OCI-LY3 (cell line): ENCODE data around the gene ASTN2.

Experiments used
- H2AFZ ChIP-seq: fragments of 200-600, 300-600 bp; shearing (Covaris generic); 2 replicates; pipeline ENCODE4 v1.6.0; 2014; ENCODE audit warnings: antibody characterized with exemption, low read depth, low read length
- H3K27ac ChIP-seq: fragments of 200-600, 300-600 bp; sonication (generic); 2 replicates; pipeline ENCODE4 v1.5.1; 2014; ENCODE audit warnings: mild to moderate bottlenecking, low read length, moderate library complexity, mixed read lengths
- H3K27me3 ChIP-seq: fragments of 200-600, 300-600 bp; sonication (generic); 2 replicates; pipeline ENCODE4 v1.6.1; 2014; ENCODE audit warnings: low read depth, low read length, mixed read lengths
- H3K36me3 ChIP-seq: fragments of 200-600, 300-600 bp; sonication (generic); replicated peaks from 2 replicates; pipeline ENCODE3; 2014; ENCODE audit warnings: low read depth, low read length, mixed read lengths
- H3K4me1 ChIP-seq: fragments of 300-600, 200-600 bp; sonication (generic); 2 replicates; pipeline ENCODE4 v1.6.1; 2014; ENCODE audit warnings: low read length, mixed read lengths
- H3K4me2 ChIP-seq: fragments of 200-600, 300-600 bp; sonication (generic); 2 replicates; pipeline ENCODE4 v1.6.1; 2014; ENCODE audit warnings: low read length, mixed read lengths
- H3K4me3 ChIP-seq: fragments of 300-600, 200-600 bp; sonication (generic); 2 replicates; pipeline ENCODE4 v1.5.1; 2014; ENCODE audit warnings: antibody characterized with exemption, mild to moderate bottlenecking, low read length, moderate library complexity
- H3K79me2 ChIP-seq: fragments of 300-600, 200-600 bp; shearing (Covaris generic); 2 replicates; pipeline ENCODE4 v1.6.1; 2014; ENCODE audit warnings: mild to moderate bottlenecking, low read length, mixed read lengths
- H3K9ac ChIP-seq: fragments of 300-600, 200-600 bp; shearing (Covaris generic); 2 replicates; pipeline ENCODE4 v1.6.0; 2014; ENCODE audit warnings: mild to moderate bottlenecking, low read length, moderate library complexity
- H3K9me3 ChIP-seq: fragments of 200-600, 300-600 bp; shearing (Covaris generic); 2 replicates; pipeline ENCODE4 v1.6.1; 2014; ENCODE audit warnings: low read length, mixed read lengths; ENCODE audit not compliant: insufficient read depth
- H4K20me1 ChIP-seq: fragments of 200-600, 300-600 bp; sonication (generic); 2 replicates; pipeline ENCODE4 v1.6.1; 2016; ENCODE audit warnings: low read length, mixed read lengths; ENCODE audit not compliant: insufficient read depth
- EZH2phosphoT487 ChIP-seq: fragments of 200-600 bp; shearing (Covaris generic); IDR thresholded peaks from 2 replicates; pipeline ENCODE4 v1.6.1; 2018; ENCODE audit warnings: antibody characterized with exemption, mixed run types, low read depth
- TF ChIP-seq, protein P1 (sequence below): fragments of 200-600, 300-600 bp; sonication (generic); IDR thresholded peaks from 2 replicates; pipeline ENCODE4 v1.5.1; 2014; ENCODE audit warnings: antibody characterized with exemption, low read length, low read depth

Gene ASTN2

DNA sequence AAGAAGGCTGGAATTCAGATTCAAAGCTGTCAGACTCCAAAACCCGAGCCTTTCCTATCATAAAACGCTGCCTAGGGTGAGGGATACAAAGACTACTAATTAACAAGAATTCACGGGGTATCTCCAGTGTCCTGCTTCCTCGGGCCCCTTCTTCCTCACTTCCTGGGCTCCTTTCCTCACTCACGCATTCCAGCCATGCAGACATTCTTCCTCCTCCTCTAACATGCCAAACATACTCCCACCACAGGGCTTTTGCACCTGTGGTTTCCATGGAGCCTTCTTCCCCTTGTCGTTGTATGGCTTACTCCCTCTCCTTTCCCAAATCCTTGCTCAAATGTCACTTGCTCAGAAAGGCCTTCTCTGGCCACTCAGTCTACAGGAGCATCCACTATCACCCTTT lies 919.1 kb downstream of the ASTN2 start:
- H3K36me3 ChIP-seq, result no peaks in the 10 kb centered on the region
- H3K79me2 ChIP-seq, result no peaks in the 10 kb centered on the region
- H2AFZ ChIP-seq, result no peak overlapping the region
- no peaks in the 10 kb centered on the region for H4K20me1 ChIP-seq
- no peak overlapping the region for H3K27ac ChIP-seq
- no peaks in the 10 kb centered on the region for H3K9me3 ChIP-seq
- no peak overlapping the region for H3K4me3 ChIP-seq
- no peak for TF ChIP-seq EZH2phosphoT487
- TF ChIP-seq, protein P1, sequence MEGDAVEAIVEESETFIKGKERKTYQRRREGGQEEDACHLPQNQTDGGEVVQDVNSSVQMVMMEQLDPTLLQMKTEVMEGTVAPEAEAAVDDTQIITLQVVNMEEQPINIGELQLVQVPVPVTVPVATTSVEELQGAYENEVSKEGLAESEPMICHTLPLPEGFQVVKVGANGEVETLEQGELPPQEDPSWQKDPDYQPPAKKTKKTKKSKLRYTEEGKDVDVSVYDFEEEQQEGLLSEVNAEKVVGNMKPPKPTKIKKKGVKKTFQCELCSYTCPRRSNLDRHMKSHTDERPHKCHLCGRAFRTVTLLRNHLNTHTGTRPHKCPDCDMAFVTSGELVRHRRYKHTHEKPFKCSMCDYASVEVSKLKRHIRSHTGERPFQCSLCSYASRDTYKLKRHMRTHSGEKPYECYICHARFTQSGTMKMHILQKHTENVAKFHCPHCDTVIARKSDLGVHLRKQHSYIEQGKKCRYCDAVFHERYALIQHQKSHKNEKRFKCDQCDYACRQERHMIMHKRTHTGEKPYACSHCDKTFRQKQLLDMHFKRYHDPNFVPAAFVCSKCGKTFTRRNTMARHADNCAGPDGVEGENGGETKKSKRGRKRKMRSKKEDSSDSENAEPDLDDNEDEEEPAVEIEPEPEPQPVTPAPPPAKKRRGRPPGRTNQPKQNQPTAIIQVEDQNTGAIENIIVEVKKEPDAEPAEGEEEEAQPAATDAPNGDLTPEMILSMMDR, result no peak
- no peak overlapping the region for H3K9ac ChIP-seq
- H3K4me1 ChIP-seq, result no peaks in the 10 kb centered on the region
- H3K27me3 ChIP-seq, result no peaks in the 10 kb centered on the region
- no peak overlapping the region for H3K4me2 ChIP-seq

DNA sequence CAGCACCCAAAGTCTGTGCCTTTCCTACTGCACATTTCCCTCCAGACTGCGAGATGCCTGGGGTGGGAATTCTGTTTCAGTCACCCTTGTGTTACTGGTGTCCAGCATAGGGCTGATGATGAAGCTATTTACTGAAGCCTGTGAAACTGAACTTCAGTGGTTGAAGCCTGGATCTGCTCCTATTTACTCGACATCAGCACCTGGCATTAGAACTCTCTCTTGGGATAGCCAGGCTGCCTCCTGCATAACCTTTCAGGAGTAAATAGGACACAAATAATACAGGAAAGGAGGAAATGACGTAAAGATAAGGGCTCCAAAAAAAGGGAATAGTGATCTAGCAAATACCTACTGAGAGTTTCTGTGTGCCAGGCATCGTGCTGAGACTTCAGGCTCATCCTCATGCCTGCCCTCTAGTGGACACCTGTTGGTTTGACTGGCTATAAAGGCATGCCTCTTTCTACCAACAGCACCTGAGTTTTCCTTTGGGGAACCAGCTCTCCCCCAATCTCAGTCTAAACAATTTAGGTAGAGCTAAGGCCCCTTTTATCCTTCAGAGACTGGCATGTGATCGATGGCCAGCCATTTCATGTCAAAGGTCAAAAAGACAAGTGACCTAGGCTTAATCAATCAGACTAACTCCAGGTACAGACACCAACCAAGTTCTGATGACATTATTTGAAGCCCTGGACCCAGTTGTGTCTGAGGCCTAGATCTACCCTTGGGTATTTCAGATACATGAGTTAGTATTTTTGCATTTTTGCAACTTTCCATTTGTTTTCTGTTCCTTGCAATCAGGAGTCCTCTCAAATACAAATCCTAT lies 919.8 kb downstream of the ASTN2 start:
- no peaks in the 10 kb centered on the region for H3K9me3 ChIP-seq
- no peaks in the 10 kb centered on the region for H4K20me1 ChIP-seq
- H3K4me3 ChIP-seq, result no peak overlapping the region
- no peaks in the 10 kb centered on the region for H3K27me3 ChIP-seq
- TF ChIP-seq, protein P1, result peak; percentile 81
- TF ChIP-seq EZH2phosphoT487, result no peak
- H3K36me3 ChIP-seq, result no peaks in the 10 kb centered on the region
- H3K27ac ChIP-seq, result no peak overlapping the region
- no peaks in the 10 kb centered on the region for H3K4me1 ChIP-seq
- H3K79me2 ChIP-seq, result no peaks in the 10 kb centered on the region
- H3K4me2 ChIP-seq, result no peak overlapping the region
- no peak overlapping the region for H2AFZ ChIP-seq
- no peak overlapping the region for H3K9ac ChIP-seq

DNA sequence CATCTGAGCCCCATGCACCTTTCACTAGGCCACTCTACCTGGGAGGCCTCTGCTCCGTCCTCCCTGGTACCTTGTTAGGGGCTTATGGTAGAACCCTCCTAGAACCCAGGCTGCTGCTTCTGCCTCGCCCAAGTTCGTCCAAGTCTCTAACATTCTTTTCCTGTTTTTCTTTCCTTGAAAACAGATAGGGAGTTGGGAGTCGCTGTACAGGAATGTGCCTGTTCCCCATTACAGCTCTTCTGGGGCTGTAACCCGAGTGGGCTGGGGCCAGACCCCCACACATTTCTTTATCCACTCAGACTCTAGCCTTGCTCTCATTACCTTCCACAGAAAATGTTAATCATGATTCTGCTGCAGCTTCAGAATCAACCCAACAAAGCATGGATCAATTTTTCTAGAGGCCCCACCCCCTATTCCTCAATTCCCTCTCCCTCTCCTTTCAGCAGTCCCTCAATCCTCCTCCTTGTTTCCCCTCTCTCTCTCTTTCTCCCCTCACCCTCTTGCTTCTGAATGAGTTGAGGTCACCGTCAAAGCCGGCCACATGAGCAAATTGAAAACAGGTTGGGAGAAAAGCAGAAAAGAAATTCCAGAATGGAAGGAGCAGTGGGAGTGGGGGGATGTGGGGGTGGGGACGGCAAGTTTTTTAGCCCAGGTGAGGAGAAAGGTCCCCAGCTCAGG lies 921.5 kb downstream of the ASTN2 start:
- Histone ChIP-seq H3K4me2 (no peak overlapping the region), H3K4me1 (no peaks in the 10 kb centered on the region), H3K27ac (no peak overlapping the region), H3K4me3 (no peak overlapping the region), H3K9ac (no peak overlapping the region), H3K79me2 (no peaks in the 10 kb centered on the region), H3K9me3 (no peaks in the 10 kb centered on the region), H3K36me3 (no peaks in the 10 kb centered on the region), H3K27me3 (no peaks in the 10 kb centered on the region), H4K20me1 (no peaks in the 10 kb centered on the region), H2AFZ (no peak overlapping the region)
- TF ChIP-seq EZH2phosphoT487, result no peak
- TF ChIP-seq, protein P1, result no peak

DNA sequence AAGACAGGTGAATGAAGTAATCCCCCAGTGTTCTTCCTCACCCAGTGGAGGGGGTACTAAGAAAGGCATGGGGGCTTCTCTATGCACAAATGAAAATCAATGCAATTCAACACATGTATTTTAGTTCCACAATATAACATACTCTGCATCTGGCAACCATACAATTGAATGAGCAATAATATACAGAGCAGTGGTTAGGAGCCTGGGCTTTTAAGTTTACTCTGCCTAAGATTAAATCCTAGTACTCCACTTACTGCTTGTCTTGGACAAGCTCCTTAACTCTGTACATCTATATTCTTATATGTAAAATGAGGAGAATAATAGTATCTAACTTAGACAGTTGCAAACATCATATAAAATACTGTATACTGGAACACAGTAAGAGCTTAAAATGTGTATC lies 923.2 kb downstream of the ASTN2 start:
- TF ChIP-seq, protein P1, result no peak
- TF ChIP-seq EZH2phosphoT487, result no peak
- H3K27ac ChIP-seq, result no peak overlapping the region

More for the DNA sequence above, 923.2 kb downstream of the ASTN2 start:
- no peaks in the 10 kb centered on the region for H3K9me3 ChIP-seq
- H4K20me1 ChIP-seq, result no peaks in the 10 kb centered on the region
- no peak overlapping the region for H3K9ac ChIP-seq
- H3K4me1 ChIP-seq, result no peaks in the 10 kb centered on the region
- H3K79me2 ChIP-seq, result no peaks in the 10 kb centered on the region
- no peak overlapping the region for H2AFZ ChIP-seq
- H3K27me3 ChIP-seq, result no peaks in the 10 kb centered on the region
- H3K36me3 ChIP-seq, result no peaks in the 10 kb centered on the region
- H3K4me3 ChIP-seq, result no peak overlapping the region
- no peak overlapping the region for H3K4me2 ChIP-seq
